Brain microvascular endothelial cell (primary cell): Measurements from ENCODE around the gene ATP1A2.

Source experiments
- DNase-seq: peaks from one replicate; pipeline ENCODE4 v3.0.0-alpha.2; 2020
- H3K27ac ChIP-seq: fragments of 250-450 bp; sonication (Bioruptor Pico); 2 replicates; pipeline ENCODE4 v1.5.1; 2020; ENCODE audit warnings: mild to moderate bottlenecking, moderate library complexity
- H3K27me3 ChIP-seq: fragments of 250-450 bp; sonication (Bioruptor Pico); replicated peaks from 2 replicates; pipeline ENCODE4 v1.5.1; 2020; ENCODE audit warnings: mild to moderate bottlenecking
- H3K36me3 ChIP-seq: fragments of 250-450 bp; sonication (Bioruptor Pico); replicated peaks from 2 replicates; pipeline ENCODE4 v1.5.1; 2020; ENCODE audit warnings: mild to moderate bottlenecking
- H3K4me3 ChIP-seq: 2 replicates; pipeline ENCODE4 v1.5.1; 2011; ENCODE audit warnings: low read depth, mild to moderate bottlenecking, control low read depth, low read length, moderate library complexity
- in situ Hi-C: cut with HindIII; loops from 2 replicates; pipeline ENCODE4 v1.10.0; 2017; ENCODE audit warnings: low sequenced_read_pairs, low pct_ligation_motif_present
- TF ChIP-seq, protein P1 (sequence below): IDR thresholded peaks from 2 replicates; pipeline ENCODE4 v1.5.1; 2011; ENCODE audit warnings: low read depth, mild to moderate bottlenecking, moderate library complexity, low read length, control low read depth, inconsistent platforms; ENCODE audit errors: missing control alignments

ATP1A2 gene

DNA sequence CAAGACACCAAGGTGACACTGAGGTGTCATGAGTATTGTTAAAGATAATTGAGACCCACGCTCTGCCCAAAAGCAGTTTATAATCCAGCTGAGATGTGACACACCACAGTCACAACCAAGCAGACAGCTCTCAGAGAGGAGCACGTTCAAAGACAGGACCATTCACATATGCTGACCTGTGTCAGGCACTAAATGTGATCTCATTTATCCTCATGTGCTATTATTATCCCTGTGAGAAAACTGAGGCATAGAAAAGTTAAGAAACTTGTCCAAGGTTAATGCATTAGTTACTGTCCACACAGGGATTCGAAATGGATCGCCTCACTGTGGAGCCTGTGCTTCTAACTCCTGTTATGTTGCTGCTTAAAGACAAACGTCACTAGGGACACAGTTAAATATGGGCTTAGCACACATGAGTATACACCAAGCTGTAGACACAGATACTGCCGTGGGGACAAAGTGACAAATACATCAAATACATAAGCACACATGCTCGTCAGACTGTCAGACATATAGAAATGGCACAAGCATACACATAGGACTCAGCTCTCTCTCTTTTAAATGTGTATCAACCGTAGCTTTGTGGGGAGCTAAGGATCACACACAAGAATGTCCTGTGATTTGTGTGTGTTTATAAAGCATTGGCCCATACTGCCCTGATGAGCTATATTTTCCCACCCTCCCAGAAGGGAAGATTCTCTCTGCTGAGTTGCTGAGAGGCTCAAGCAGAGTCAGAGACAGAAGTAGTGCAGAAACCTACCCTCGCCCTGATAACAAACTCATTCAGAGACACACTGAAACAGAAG, 13.6 kb upstream of the ATP1A2 start:
- peaks cover 3% of the 10 kb centered on the region for H3K27me3 ChIP-seq
- no peak for DNase-seq
- H3K36me3 ChIP-seq: no peaks in the 10 kb centered on the region
- TF ChIP-seq, protein P1, sequence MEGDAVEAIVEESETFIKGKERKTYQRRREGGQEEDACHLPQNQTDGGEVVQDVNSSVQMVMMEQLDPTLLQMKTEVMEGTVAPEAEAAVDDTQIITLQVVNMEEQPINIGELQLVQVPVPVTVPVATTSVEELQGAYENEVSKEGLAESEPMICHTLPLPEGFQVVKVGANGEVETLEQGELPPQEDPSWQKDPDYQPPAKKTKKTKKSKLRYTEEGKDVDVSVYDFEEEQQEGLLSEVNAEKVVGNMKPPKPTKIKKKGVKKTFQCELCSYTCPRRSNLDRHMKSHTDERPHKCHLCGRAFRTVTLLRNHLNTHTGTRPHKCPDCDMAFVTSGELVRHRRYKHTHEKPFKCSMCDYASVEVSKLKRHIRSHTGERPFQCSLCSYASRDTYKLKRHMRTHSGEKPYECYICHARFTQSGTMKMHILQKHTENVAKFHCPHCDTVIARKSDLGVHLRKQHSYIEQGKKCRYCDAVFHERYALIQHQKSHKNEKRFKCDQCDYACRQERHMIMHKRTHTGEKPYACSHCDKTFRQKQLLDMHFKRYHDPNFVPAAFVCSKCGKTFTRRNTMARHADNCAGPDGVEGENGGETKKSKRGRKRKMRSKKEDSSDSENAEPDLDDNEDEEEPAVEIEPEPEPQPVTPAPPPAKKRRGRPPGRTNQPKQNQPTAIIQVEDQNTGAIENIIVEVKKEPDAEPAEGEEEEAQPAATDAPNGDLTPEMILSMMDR: no peak
- no peak overlapping the region for H3K4me3 ChIP-seq
- H3K27ac ChIP-seq: no peak overlapping the region
- in situ Hi-C loops: no loop called here

DNA sequence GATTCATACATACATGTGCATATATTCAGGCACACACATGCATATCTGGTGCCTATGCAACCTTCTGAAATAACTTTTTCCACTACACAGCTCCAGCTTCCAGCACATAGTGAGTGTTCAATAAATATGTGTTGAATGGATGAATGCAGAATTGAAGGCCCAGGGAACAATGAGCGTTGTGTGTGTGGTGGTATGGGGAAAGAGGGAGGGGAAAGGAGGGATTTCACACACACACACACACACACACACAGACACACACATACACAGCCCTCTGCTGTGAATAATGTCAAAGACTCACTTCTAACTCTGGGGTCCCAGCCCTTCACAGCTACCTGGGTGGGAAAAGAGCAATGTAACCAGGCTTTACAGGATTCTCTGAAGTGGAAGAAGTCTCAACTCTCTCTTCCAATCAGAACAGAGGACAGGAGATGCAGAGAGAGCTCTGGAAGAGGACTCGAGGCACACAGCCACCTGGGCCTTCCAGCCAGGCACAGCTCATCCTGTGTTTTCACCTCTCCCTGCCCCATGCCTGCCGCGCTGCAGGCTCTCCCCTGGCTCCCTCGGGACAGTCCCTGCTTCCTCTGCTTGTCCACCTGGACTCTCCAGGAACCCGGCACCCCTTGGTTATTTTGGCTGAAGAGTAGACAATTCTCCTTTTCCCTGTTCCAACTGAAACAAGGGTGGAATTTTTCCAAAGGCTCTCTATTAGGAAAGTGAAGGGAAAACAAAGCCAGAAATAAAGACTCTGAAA, 11.7 kb upstream of the ATP1A2 start:
- in situ Hi-C loops: no loop called here
- no peak overlapping the region for H3K4me3 ChIP-seq
- H3K27ac ChIP-seq: no peak overlapping the region
- H3K36me3 ChIP-seq: no peaks in the 10 kb centered on the region
- peaks cover 3% of the 10 kb centered on the region for H3K27me3 ChIP-seq
- DNase-seq: no peak
- TF ChIP-seq, protein P1: no peak

DNA sequence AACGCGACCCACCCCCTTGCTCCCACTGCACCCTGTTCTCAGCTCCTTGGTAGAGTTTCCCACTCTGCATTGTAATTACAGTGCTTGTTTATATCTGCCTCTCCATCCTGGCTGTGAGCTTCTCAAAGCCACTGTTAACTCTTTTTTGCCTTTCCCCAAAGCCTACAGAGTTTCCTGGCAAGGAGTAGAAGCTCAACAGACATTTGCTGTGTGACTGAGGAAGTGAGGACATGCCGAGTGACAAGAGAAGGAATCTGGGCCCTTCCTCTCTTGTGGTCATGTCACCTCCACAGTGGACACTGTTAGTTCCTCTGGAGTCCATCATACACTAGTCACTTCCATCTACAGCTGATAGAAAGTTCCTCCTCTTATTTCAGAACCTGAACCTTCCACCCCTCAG, 11.1 kb upstream of the ATP1A2 start:
- no peak for DNase-seq

DNA sequence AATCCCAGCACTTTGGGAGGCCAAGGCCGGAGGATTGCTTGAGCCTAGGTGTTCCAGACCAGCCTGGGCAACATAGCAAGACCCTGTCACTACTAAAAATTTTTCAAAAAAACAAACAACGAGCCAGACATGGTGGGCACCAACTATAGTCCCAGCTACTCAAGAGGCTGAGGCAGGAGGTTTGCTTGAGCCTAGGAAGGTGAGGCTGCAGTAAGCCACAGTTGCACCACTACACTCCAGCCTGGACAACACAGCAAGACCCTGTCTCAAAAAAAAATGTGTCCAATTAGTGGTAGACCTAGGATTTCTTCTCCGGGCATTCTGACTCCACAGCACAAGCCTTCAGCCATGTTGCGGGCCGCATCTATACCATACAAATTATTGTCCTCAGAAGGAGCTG, 10.4 kb upstream of the ATP1A2 start:
- in situ Hi-C loops: no loop called here
- DNase-seq: no peak
- Histone ChIP-seq H3K4me3 (no peak overlapping the region), H3K27me3 (peaks cover 13% of the 10 kb centered on the region), H3K27ac (no peak overlapping the region), H3K36me3 (no peaks in the 10 kb centered on the region)
- TF ChIP-seq, protein P1: no peak

More for the DNA sequence above, 11.1 kb upstream of the ATP1A2 start:
- TF ChIP-seq, protein P1: no peak
- Histone ChIP-seq H3K27me3 (peaks cover 8% of the 10 kb centered on the region), H3K36me3 (no peaks in the 10 kb centered on the region), H3K4me3 (no peak overlapping the region), H3K27ac (no peak overlapping the region)
- in situ Hi-C loops: no loop called here

DNA sequence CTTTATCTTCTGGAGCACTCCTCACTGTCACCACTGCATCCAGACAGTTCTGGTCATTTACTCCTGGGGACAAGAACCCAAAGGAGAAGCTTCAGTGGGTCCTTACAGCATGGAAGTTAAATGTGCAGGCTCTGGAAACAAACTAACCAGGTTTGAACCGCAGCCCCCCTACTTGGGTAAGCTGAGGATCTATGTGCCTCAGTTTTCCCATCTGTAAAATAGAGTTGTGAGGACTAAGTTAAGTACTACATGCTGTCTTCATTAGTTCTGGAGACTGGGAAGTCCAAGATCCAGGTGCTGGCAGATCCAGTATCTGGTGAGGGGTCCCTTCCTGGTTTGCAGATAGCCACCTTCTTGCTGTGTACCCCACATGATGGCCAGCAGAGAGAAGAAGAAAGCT, 8.0 kb upstream of the ATP1A2 start:
- Histone ChIP-seq H3K4me3 (no peak overlapping the region), H3K27ac (no peak overlapping the region), H3K27me3 (peaks cover 15% of the 10 kb centered on the region), H3K36me3 (no peaks in the 10 kb centered on the region)
- DNase-seq: no peak
- in situ Hi-C loops: no loop called here
- TF ChIP-seq, protein P1: no peak
